Superior temporal gyrus (tissue), 1 donor: ENCODE data around the gene ST7.

Source experiments
- DNase-seq: peaks from one replicate; pipeline ENCODE4 v3.0.0-alpha.2; 2016; ENCODE audit errors: extremely low spot score

The ST7 gene

DNA sequence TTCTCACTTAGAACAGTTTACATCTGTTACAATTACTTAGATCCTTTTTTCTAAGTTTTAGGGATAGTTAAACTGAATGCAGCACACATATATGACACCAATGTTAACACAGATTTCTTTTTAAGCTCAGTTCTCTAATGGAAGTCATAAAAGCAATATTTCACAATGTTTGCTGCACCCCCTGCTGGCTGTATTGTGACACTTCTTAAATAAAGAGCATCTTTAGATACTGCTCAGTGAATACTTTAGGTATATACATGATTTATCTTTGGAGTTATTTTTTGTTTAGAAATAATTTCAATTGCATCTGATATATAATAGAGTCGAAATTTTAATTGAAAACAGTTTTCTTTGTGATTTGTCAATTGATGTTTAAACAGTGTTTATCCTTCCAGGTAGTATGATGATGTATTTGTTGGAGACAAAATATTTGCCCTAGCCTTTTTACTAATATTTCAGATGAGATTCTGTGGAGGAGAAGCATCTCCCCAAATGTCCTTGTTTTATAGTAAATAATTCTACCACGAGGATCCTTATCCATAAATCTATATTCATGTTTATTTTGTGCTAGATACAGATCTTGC is 174.4 kb downstream of the ST7 start:
- DNase-seq: peak; percentile 93

GRCh38 chr7:117129521-117129955 is 176.2 kb downstream of the ST7 start:
- DNase-seq: no peak

- no peak for DNase-seq
These were observed 177.0 kb downstream of the ST7 start for GRCh38 chr7:117130262-117130661.

DNA sequence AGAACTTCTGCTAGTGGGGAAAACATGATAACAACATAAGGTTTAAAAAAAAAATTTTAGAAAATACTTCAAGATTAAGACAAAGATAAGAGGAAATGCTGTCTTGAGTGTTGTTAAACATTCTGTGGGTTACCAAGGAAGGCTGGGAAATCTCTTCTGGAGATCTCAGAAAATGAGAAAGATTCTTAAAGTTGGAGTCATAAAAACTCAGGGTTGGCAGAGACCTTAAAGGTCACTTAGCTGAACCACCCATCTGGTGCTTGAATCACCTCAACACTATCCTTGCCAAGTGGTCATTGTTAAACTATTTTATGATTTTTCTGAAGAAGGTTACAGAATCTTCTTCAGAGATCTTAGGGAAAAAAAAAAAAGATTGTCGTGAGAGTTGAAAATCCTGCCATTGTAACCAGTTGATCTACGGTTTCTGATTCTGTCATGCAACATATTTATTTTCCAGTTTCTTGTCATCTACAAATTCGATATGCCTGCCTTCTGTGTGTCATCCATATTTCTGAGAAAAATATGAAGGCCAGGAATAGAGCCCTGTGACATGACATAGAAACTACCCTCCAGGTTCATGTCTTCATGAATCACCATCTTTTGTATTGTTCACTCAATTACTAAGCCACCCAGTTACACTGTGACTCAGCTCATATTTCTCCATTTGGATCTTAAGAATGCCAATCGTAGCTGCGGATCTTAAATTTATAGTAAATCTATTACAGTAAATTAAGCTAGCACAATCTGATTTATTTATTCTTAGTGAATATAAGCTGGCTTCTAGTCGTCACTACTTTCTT is 179.2 kb downstream of the ST7 start:
- DNase-seq: no peak

DNA sequence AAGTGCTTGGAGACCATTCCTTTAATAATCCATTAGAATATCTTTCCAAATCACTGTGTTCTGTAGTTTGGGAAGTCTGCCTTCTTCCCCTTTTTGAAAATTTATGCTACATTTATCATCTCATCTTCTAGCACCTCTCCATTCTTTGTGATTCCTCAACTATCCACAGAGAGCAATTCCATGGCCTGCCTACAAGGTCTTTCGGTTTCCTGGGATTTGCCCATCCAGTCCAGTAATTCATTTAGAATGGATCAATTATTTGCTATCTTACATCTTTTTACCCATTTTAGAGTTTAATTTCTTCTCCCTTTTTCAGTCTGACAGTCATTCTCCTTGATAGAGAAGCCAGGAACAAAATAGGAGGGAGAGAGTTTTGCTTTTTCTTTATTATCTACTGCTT is 179.8 kb downstream of the ST7 start:
- DNase-seq: no peak

GRCh38 chr7:117134411-117134810 is 181.1 kb downstream of the ST7 start:
- DNase-seq: no peak

- no peak for DNase-seq
These were observed 181.7 kb downstream of the ST7 start for GRCh38 chr7:117134889-117135552.

GRCh38 chr7:117135553-117135891 is 182.2 kb downstream of the ST7 start:
- DNase-seq: no peak

GRCh38 chr7:117137868-117138267 is 184.6 kb downstream of the ST7 start:
- no peak for DNase-seq

DNA sequence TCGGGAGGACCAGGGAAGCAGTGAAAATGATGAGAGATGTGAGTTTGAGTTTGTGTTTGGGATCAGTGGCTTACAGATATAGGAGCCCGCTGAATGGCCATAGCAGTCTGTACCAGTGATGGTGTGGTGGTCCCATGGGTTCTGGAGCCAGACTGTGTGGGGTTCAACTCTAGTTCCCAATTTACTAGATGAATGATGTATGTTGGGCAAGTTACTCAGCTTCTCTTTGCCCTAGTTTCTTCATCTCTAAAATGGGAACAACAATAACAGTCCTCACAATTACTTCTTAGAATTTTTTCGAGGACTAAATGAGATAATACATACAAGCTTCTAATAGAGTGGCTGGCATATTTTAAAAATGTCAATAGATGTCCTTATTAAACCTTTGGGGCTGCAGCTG is 185.2 kb downstream of the ST7 start:
- no peak for DNase-seq

- DNase-seq: no peak
These were observed 185.7 kb downstream of the ST7 start for GRCh38 chr7:117138981-117139380.

DNA sequence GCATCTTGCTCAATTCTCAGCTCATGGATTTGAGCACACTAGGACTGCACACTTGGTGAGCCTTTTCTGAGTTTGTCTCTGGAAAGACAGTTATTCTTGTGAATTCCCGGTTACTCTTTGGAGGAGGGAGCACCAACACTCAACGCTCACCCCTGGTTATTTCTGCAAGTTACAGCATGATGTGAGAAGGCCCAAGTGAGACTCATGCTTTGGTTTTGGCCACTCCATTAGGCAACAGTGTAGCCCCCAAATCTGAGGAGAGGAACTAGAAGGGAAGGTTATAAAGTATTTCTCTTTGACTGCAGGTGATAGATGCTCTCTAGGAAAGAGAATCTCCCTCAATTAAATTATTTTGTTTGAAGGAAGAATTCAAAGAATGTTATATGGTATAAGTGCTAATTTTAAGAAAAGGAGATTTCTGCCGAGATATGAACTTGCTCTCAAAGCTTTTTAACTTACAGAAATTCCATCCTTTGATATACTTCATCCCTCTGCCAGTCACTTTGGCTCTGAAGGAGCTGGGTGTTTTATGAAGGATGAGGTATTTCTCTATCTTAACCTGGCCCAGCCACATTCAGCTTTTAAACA is 186.2 kb downstream of the ST7 start:
- DNase-seq: no peak

- no peak for DNase-seq
These were observed 187.6 kb downstream of the ST7 start for GRCh38 chr7:117140921-117141320.

DNA sequence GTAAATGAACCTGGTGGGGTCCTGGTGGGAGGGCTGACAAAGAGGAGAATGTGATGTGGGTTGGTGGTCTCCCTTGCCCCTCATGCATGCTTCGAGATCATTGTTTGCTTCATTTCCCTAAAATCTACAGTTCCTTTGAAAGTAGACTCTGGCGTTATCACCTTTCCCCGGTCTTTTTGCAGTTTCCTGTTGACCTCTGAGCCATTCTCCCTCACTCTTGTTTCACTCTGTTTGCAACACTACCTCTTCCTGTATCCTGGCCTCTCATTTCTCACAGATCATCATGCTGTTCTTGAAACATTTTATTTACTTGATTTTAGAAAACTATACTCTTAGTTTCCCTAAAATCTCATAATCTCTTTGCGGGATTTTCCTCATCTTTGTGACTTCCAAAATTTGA is 189.8 kb downstream of the ST7 start:
- DNase-seq: no peak

DNA sequence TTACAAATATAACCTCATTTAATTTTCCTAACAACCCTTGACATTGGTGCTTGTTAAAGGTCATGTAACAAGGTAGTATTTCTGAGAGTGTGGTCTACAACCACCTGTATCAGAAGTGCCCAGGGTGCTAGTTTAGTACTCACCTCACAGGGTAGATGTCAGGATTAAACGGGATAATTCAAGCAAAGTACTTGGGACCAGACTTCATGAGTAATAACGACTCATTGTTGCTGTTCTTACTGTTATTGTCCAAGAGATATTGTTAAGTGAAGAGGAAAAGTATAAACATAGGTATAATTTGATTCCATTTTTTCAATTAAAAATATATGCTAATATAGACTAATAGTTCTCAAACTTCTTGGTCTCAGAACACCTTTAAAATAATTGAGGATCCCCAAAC is 190.3 kb downstream of the ST7 start:
- DNase-seq: no peak

DNA sequence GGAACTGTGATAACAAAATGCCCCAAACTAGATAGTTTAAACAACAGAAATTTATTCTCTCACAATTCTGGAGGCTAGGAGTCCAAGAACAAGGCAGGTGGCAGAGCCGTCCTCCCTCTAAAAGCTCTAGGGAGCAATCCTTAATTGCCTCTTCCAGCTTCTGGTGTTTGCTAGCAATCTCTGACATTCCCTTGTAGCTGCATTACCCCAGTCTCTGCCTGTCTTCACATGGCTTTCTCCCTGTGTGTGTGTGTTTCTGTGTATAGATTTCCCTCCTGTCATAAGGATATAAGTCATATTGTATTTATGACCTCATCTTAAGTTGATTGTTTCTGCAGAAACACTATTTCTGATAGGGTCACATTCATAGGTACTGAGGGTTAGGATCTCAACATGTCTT is 192.0 kb downstream of the ST7 start:
- DNase-seq: no peak

DNA sequence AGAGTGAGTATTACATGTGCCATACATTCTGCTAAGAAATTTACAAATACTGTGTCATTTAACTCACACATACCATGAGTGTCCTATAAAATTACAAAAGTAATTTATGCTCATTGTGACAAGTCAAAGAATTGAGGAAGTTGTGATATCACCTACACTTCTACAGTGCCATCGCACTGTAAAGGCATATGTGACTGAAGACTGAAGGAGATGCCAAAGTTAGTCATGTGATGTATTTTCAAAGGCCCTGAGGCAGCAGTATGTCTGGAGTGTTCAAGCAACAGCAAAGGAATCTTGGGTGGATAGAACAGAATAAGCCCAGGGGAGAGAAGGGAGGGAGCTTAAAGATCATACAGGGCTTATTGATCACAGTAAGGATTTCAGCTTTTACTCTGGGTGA is 192.8 kb downstream of the ST7 start:
- DNase-seq: no peak

- DNase-seq: no peak
These were observed 193.2 kb downstream of the ST7 start for GRCh38 chr7:117146511-117146910.

GRCh38 chr7:117148971-117149370 is 195.7 kb downstream of the ST7 start:
- DNase-seq: no peak

- DNase-seq: no peak
These were observed 196.4 kb downstream of the ST7 start for GRCh38 chr7:117149692-117150091.

DNA sequence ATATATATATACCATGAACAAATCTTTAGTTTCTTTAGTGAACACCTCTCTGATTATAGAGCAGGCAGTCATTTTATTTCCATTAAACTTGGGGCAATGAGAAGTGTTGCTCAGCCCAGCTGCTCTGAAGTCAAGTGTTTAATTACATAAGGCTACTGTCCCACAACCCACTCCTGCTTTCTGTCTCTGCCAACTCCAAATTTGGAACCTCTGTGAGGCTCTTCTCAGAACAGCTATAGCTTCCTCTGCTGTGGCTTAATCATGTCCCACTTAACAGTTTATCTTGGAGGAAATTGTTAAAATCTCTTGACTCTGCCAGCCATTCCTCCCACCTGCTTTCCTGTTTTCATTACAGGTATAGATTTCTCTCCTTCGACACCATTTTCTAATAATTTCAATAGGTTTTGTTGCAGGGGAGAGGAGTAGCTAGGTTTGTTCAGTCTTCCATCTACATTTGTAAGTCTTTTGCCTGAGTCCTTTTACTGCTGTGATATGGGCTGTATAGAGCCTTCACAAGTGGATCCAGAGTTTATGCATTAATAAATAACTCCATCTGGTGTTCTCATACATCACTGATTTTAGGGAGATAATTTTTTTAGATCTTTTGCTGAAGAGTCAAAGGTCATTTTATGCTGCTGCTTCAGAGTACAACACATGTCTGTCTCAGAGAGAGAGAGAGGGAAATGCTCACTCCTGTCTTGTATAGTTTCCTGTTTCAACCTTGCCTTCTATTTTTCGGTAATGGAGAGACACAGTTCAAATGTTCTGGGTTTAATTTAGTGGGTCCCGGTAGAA is 199.1 kb downstream of the ST7 start:
- peak; percentile 64 for DNase-seq

DNA sequence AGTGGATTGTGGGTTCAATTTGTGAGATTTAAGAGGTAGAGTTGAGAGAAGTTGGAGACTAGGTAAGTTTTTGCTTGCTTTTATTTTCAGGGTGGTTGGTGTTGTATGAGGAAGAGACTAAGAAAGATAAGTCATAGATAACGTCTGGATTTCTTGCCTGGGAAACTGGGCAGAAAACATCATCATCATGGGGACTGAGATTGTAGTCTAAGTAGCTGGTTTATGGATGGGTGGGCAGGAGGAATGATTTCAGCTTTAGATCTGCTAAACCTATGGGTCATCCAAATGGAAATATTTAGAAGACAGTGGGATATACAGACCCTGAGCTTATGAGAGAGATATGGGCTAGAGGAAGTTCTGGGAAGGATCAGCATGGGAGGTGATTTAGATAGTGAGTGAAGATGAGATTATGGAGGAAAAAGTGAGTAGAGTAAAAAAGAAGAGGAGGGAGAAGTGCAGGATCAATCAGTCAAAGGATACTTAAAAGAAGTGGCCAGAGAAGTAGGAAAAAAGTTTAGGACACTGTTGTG is 199.8 kb downstream of the ST7 start:
- no peak for DNase-seq
